ENCODE measurements around the gene WDR4. TPM values are rescaled to one million over a fixed set of nuclear protein-coding genes. Genes with fewer than 3 reads are reported as not detected.

The WDR4 gene
- total and polyA plus RNA-seq, 4 donors = 4.6 to 12.9 (median 9.2) TPM

- 91% methylated on average over 29 of the region's 29 CpGs for WGBS
- H3K27ac ChIP-seq (ENCODE audit: low read depth in 1 of 2, low read length in 2 of 2) = no peak within 1 kb of the TSS
These were observed 46.0 kb upstream of the WDR4 start, which contains the start of gene ERVH48-1 for GRCh38 chr21:42925114-42925926. ERVH48-1 (minus strand) TSS chr21:42925630; CDS start chr21:42919006, 6,624 bp downstream.

GRCh38 chr21:42924433-42924751 lies 45.1 kb upstream of the WDR4 start:
- peaks cover 0 to 9% (median 2%) of the 10 kb centered on the region in 4 donors for H3K4me1 ChIP-seq (ENCODE audit: control insufficient read depth in 4 of 4, insufficient read depth in 4 of 4, low read length in 3 of 4)
- TF ChIP-seq TAF1 (conservative IDR thresholded peaks at IDR 0.05) = no peak
- no peak for TF ChIP-seq REST (IDR thresholded peaks at IDR 0.05)
- TF ChIP-seq ATF3 (IDR thresholded peaks at IDR 0.05) = no peak
- no peak for TF ChIP-seq FOXA1 (IDR thresholded peaks at IDR 0.05)
- TF ChIP-seq SP1 (IDR thresholded peaks at IDR 0.05) = no peak
- TF ChIP-seq JUND (IDR thresholded peaks at IDR 0.05) = no peak
- TF ChIP-seq FOXA2 (IDR thresholded peaks at IDR 0.05) = no peak
- no peak for TF ChIP-seq RXRA (IDR thresholded peaks at IDR 0.05)
- H3K27me3 ChIP-seq (ENCODE audit: control insufficient read depth in 4 of 4, insufficient read depth in 4 of 4, low read length in 3 of 4) = no peaks in the 10 kb centered on the region
- no peak overlapping the region for H3K4me3 ChIP-seq (ENCODE audit: low read depth in 1 of 3, low read length in 3 of 3)
- no peak overlapping the region for H3K27ac ChIP-seq (ENCODE audit: low read depth in 1 of 2, low read length in 2 of 2)
- DNase-seq (ENCODE audit: low spot score) = no peak
- no peak overlapping the region for H3K9ac ChIP-seq (ENCODE audit: low read depth in 1 of 2, low read length in 2 of 2)
- H3K36me3 ChIP-seq (ENCODE audit: control insufficient read depth in 4 of 4, insufficient read depth in 3 of 4, low read depth in 1 of 4, low read length in 3 of 4) = no peaks in the 10 kb centered on the region
- 93% methylated on average over 6 of the region's 6 CpGs for whole genome bisulfite sequencing
- no peaks in the 10 kb centered on the region for H3K9me3 ChIP-seq (ENCODE audit: control insufficient read depth in 4 of 4, low read length in 3 of 4)

More at GRCh38 chr21:42925114-42925926, 46.0 kb upstream of the WDR4 start, which contains the start of gene ERVH48-1:
- Histone ChIP-seq H3K27me3 (ENCODE audit: control insufficient read depth in 4 of 4, insufficient read depth in 4 of 4, low read length in 3 of 4) (no peaks in the 10 kb centered on the region), H3K9ac (ENCODE audit: low read depth in 1 of 2, low read length in 2 of 2) (no peak within 1 kb of the TSS), H3K4me1 (ENCODE audit: control insufficient read depth in 4 of 4, insufficient read depth in 4 of 4, low read length in 3 of 4) (peaks cover 0 to 9% (median 2%) of the 10 kb centered on the region in 4 donors), H3K9me3 (ENCODE audit: control insufficient read depth in 4 of 4, low read length in 3 of 4) (no peaks in the 10 kb centered on the region), H3K36me3 (ENCODE audit: control insufficient read depth in 4 of 4, insufficient read depth in 3 of 4, low read depth in 1 of 4, low read length in 3 of 4) (no peaks in the 10 kb centered on the region), H3K4me3 (ENCODE audit: low read depth in 1 of 3, low read length in 3 of 3) (no peak within 1 kb of the TSS)
- no peak for DNase-seq (ENCODE audit: low spot score)
- TF ChIP-seq NR2F2 (IDR thresholded peaks at IDR 0.05) = no peak

- H3K4me1 ChIP-seq (ENCODE audit: control insufficient read depth in 4 of 4, insufficient read depth in 4 of 4, low read length in 3 of 4) = peaks cover 0 to 9% (median 2%) of the 10 kb centered on the region in 4 donors
- no peak overlapping the region for H3K4me3 ChIP-seq (ENCODE audit: low read depth in 1 of 3, low read length in 3 of 3)
- no peaks in the 10 kb centered on the region for H3K36me3 ChIP-seq (ENCODE audit: control insufficient read depth in 4 of 4, insufficient read depth in 3 of 4, low read depth in 1 of 4, low read length in 3 of 4)
- H3K9me3 ChIP-seq (ENCODE audit: control insufficient read depth in 4 of 4, low read length in 3 of 4) = no peaks in the 10 kb centered on the region
- 27% methylated on average over 18 of the region's 18 CpGs for WGBS
- H3K27ac ChIP-seq (ENCODE audit: low read depth in 1 of 2, low read length in 2 of 2) = no peak overlapping the region
- no peaks in the 10 kb centered on the region for H3K27me3 ChIP-seq (ENCODE audit: control insufficient read depth in 4 of 4, insufficient read depth in 4 of 4, low read length in 3 of 4)
- no peak overlapping the region for H3K9ac ChIP-seq (ENCODE audit: low read depth in 1 of 2, low read length in 2 of 2)
- DNase-seq (ENCODE audit: low spot score) = peak; percentile 73
- TF ChIP-seq SP1 (IDR thresholded peaks at IDR 0.05) = peak; percentile 20
- TF ChIP-seq EGR1 (IDR thresholded peaks at IDR 0.05; ENCODE audit: low read depth in 2 of 2) = peak in 1 of 2 donors; percentile 28
- no peak for TF ChIP-seq FOXA1 (IDR thresholded peaks at IDR 0.05)
- TF ChIP-seq CTCF (IDR thresholded peaks at IDR 0.05; ENCODE audit: low read depth, low read length, missing input control) = peak; percentile 85
- no peak for TF ChIP-seq YY1 (IDR thresholded peaks at IDR 0.05)
- TF ChIP-seq NR2F2 (IDR thresholded peaks at IDR 0.05) = peak; percentile 24
- no peak for TF ChIP-seq REST (IDR thresholded peaks at IDR 0.05)
- peak; percentile 34 to 68 for TF ChIP-seq RXRA (IDR thresholded peaks at IDR 0.05)
- TF ChIP-seq GABPA (IDR thresholded peaks at IDR 0.05 in 1 of 2, conservative IDR thresholded peaks at IDR 0.05 in 1 of 2) = peak in 1 of 2 donors; percentile 54
These were observed 44.5 kb upstream of the WDR4 start for GRCh38 chr21:42923553-42924432.

All from liver (tissue), 9 donors.